Kidney capillary endothelial cell (primary cell): Measurements from ENCODE around the gene BTAF1.

Source experiments
- DNase-seq: peaks from one replicate; pipeline ENCODE4 v3.0.0-alpha.2; 2018; ENCODE audit warnings: low spot score

The BTAF1 gene

GRCh38 chr10:92052088-92052487 lies 128.5 kb downstream of the BTAF1 start:
- no peak for DNase-seq

DNA sequence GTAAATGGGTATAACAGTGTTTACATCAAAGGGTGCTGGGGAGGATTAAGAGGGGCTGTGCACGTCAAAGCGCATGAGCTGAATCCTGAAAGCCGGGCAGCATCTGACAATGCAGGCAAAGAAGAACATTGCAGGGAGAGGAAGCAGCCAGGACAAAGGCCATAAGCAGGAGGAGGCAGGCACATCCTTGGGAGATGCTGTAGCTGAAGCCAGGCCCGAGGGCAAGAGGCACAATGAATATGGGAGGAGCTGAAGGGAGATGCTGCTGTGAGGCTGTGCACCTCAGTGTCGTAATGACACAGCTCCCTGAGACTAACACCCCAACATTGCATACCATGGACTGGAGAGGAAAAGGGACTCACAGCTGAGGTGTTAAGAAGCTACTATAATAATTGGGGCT lies 129.2 kb downstream of the BTAF1 start:
- no peak for DNase-seq

- no peak for DNase-seq
Measured at GRCh38 chr10:92054807-92055206, 131.2 kb downstream of the BTAF1 start.

- DNase-seq, result no peak
Measured at GRCh38 chr10:92062273-92062672, 138.7 kb downstream of the BTAF1 start.

DNA sequence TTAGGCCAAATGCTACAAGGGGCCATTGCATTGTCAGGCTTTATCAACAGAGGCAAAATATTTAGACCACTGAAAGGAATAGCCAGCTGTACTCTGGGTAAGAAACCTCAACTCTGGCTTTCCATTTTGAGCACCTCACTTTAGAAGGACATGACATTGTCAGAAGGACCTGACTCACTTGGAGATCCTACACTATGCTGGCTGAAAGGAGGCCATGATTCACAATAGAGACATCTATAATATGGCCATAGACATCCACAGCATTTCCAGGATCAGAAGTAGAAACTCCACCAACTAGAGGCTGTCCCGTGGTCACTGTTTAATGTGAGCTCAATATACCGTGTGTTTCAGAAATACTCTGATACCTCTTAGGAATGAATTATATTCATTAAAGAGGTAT lies 140.9 kb downstream of the BTAF1 start:
- no peak for DNase-seq

GRCh38 chr10:92066386-92066785 lies 142.8 kb downstream of the BTAF1 start:
- DNase-seq, result no peak

GRCh38 chr10:92068900-92069299 lies 145.3 kb downstream of the BTAF1 start:
- DNase-seq, result no peak

GRCh38 chr10:92074126-92074887 lies 150.7 kb downstream of the BTAF1 start:
- peak; percentile 7 for DNase-seq

DNA sequence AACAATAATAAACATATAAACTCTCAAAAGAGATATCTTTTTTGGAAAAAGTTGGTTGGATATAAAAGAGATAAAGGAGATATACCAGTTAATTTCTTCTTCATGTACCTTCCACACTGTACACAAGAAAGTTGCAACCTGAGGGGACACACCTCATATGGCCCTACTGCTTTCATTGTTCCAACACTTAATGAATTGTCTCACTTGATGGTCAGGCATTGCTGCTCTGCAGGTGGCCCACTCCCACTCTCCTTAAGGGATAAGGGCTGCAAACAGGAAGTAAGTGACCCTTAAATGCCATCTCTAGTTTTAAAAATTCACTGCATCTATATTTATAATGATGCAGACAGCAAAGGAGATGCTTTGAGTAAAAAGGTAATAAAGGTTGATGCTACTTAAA lies 152.3 kb downstream of the BTAF1 start:
- no peak for DNase-seq

- no peak for DNase-seq
Measured at GRCh38 chr10:92076722-92077121, 153.2 kb downstream of the BTAF1 start.

DNA sequence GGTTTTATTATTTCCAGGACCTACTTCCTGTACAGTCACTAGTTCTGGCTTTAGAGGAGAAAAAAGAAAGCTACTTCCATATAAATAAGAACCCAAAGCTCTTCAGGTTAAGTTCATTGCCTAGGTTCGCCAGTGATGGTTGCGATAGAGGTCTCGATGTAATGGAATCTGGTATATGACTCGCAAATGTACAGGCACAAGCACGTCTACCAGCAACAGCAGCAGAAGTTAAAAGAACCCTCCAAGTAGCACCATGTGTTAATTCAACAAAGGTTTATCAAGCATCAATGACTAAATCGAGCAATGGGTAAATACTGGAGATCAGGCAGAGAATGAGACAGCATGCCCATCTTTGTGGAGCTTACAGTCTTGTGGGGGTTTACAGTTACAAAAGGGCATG lies 155.4 kb downstream of the BTAF1 start:
- no peak for DNase-seq
